Glutamatergic neuron (in vitro differentiated cells): Measurements from ENCODE around the gene BLM. TPM values are rescaled to one million over a fixed set of nuclear protein-coding genes. Genes with fewer than 3 reads are reported as not detected.

ENCODE experiments used
- DNase-seq: peaks from one replicate; pipeline ENCODE4 v3.0.0; 2022
- H3K27ac Mint-ChIP-seq: one replicate; pipeline ENCODE4 v1.8.0; 2020; ENCODE audit warnings: mild to moderate bottlenecking, mixed read lengths, inconsistent platforms; ENCODE audit not compliant: unreplicated experiment
- H3K27me3 Mint-ChIP-seq: one replicate; pipeline ENCODE4 v1.8.0; 2020; ENCODE audit warnings: mild to moderate bottlenecking, moderate library complexity, mixed read lengths, inconsistent platforms; ENCODE audit not compliant: unreplicated experiment
- H3K36me3 Mint-ChIP-seq: one replicate; pipeline ENCODE4 v1.8.0; 2020; ENCODE audit warnings: mild to moderate bottlenecking, mixed read lengths, inconsistent platforms; ENCODE audit not compliant: unreplicated experiment
- H3K4me1 Mint-ChIP-seq: one replicate; pipeline ENCODE4 v1.8.0; 2020; ENCODE audit warnings: mild to moderate bottlenecking, low read depth, mixed read lengths, inconsistent platforms; ENCODE audit not compliant: unreplicated experiment
- H3K4me3 Mint-ChIP-seq: one replicate; pipeline ENCODE4 v1.8.0; 2020; ENCODE audit warnings: mild to moderate bottlenecking, mixed read lengths, inconsistent platforms; ENCODE audit not compliant: unreplicated experiment
- H3K9me3 Mint-ChIP-seq: one replicate; pipeline ENCODE4 v1.8.0; 2020; ENCODE audit warnings: mild to moderate bottlenecking, moderate library complexity, mixed read lengths, inconsistent platforms; ENCODE audit not compliant: unreplicated experiment
- CTCF ChIP-seq: fragments of 200-600 bp; sonication (generic); IDR thresholded peaks from one replicate; pipeline ENCODE4 v1.5.0; 2021; ENCODE audit not compliant: partially characterized antibody, unreplicated experiment
- total RNA-seq: library from RNA; stranded (reverse); fragmentation: NEBNext Ultra II Directional; extraction: Animal tissue kit (Norgen Biotek cat#: 25700); gene quantifications from one replicate; pipeline ENCODE4 v1.2.1, GENCODE V29; 2021; ENCODE audit not compliant: unreplicated experiment

BLM gene
- total RNA-seq, 1 donor from 2014 or later: 5.4 TPM

GRCh38 chr15:90681480-90681879 is 35.7 kb upstream of the BLM start:
- no peaks in the 10 kb centered on the region for H3K36me3 Mint-ChIP-seq
- H3K27ac Mint-ChIP-seq: no peak overlapping the region
- peaks cover 2% of the 10 kb centered on the region for H3K9me3 Mint-ChIP-seq
- no peak overlapping the region for H3K4me3 Mint-ChIP-seq
- no peak for DNase-seq
- no peaks in the 10 kb centered on the region for H3K4me1 Mint-ChIP-seq
- no peak for TF ChIP-seq CTCF
- H3K27me3 Mint-ChIP-seq: peaks cover 1% of the 10 kb centered on the region

GRCh38 chr15:90683371-90683770 is 33.8 kb upstream of the BLM start:
- H3K36me3 Mint-ChIP-seq: no peaks in the 10 kb centered on the region
- TF ChIP-seq CTCF: no peak
- H3K27ac Mint-ChIP-seq: no peak overlapping the region
- H3K27me3 Mint-ChIP-seq: peaks cover 1% of the 10 kb centered on the region
- no peak for DNase-seq
- H3K4me1 Mint-ChIP-seq: no peaks in the 10 kb centered on the region
- no peaks in the 10 kb centered on the region for H3K9me3 Mint-ChIP-seq
- no peak overlapping the region for H3K4me3 Mint-ChIP-seq

- no peak overlapping the region for H3K27ac Mint-ChIP-seq
- no peak overlapping the region for H3K4me3 Mint-ChIP-seq
- no peaks in the 10 kb centered on the region for H3K36me3 Mint-ChIP-seq
- no peak for DNase-seq
- no peaks in the 10 kb centered on the region for H3K9me3 Mint-ChIP-seq
- no peaks in the 10 kb centered on the region for H3K4me1 Mint-ChIP-seq
- no peak for TF ChIP-seq CTCF
- H3K27me3 Mint-ChIP-seq: peaks cover 1% of the 10 kb centered on the region
These were observed 33.3 kb upstream of the BLM start for GRCh38 chr15:90683876-90684275.

- Mint-ChIP-seq H3K9me3 (no peaks in the 10 kb centered on the region), H3K4me1 (no peaks in the 10 kb centered on the region), H3K27ac (no peak overlapping the region), H3K27me3 (peaks cover 1% of the 10 kb centered on the region), H3K4me3 (no peak overlapping the region), H3K36me3 (no peaks in the 10 kb centered on the region)
- no peak for TF ChIP-seq CTCF
- DNase-seq: no peak
These were observed 32.9 kb upstream of the BLM start for GRCh38 chr15:90684281-90684680.

- DNase-seq: no peak
- Mint-ChIP-seq H3K36me3 (no peaks in the 10 kb centered on the region), H3K4me1 (no peaks in the 10 kb centered on the region), H3K27ac (no peak overlapping the region), H3K4me3 (no peak overlapping the region), H3K9me3 (no peaks in the 10 kb centered on the region), H3K27me3 (peaks cover 1% of the 10 kb centered on the region)
- no peak for TF ChIP-seq CTCF
These were observed 31.3 kb upstream of the BLM start for GRCh38 chr15:90685591-90686434.
